SU-DHL-6 (cell line): ENCODE results near the gene ISM1.

Source experiments
- H2AFZ ChIP-seq: fragments of 200-600 bp; sonication (generic); 2 replicates; pipeline ENCODE4 v1.6.1; 2014; ENCODE audit warnings: low read depth, mild to moderate bottlenecking, moderate library complexity, mixed read lengths, antibody characterized with exemption, low read length; ENCODE audit not compliant: severe bottlenecking
- H3F3A ChIP-seq: fragments of 200-600 bp; shearing (Covaris generic); 2 replicates; pipeline ENCODE4 v1.6.0; 2016; ENCODE audit warnings: antibody characterized with exemption, mild to moderate bottlenecking; ENCODE audit not compliant: insufficient read depth
- H3K27ac ChIP-seq: fragments of 200-600 bp; sonication (generic); 2 replicates; pipeline ENCODE4 v1.5.1; 2016; ENCODE audit warnings: low read depth, mild to moderate bottlenecking, low read length, moderate library complexity, mixed read lengths
- H3K27me3 ChIP-seq: fragments of 200-600 bp; sonication (generic), shearing (Covaris generic); 2 replicates; pipeline ENCODE4 v1.6.0; 2014; ENCODE audit warnings: mild to moderate bottlenecking, low read length
- H3K36me3 ChIP-seq: fragments of 200-600 bp; sonication (generic); 2 replicates; pipeline ENCODE4 v1.6.1; 2014; ENCODE audit warnings: mild to moderate bottlenecking, low read length, mixed read lengths
- H3K4me2 ChIP-seq: fragments of 300-600, 200-600 bp; shearing (Covaris generic), sonication (generic); 2 replicates; pipeline ENCODE4 v1.6.0; 2014; ENCODE audit warnings: low read length, low read depth, mild to moderate bottlenecking; ENCODE audit not compliant: poor library complexity, severe bottlenecking
- H3K4me3 ChIP-seq: fragments of 200-600 bp; sonication (generic); 2 replicates; pipeline ENCODE4 v1.5.1; 2014; ENCODE audit warnings: antibody characterized with exemption, low read length, mild to moderate bottlenecking, mixed read lengths; ENCODE audit not compliant: insufficient read depth, poor library complexity, severe bottlenecking
- H3K79me2 ChIP-seq: fragments of 200-600 bp; sonication (generic); 2 replicates; pipeline ENCODE4 v1.6.1; 2014; ENCODE audit warnings: mild to moderate bottlenecking, low read length, moderate library complexity; ENCODE audit not compliant: insufficient read depth
- H3K9ac ChIP-seq: fragments of 200-600 bp; sonication (generic); 2 replicates; pipeline ENCODE4 v1.7.0; 2014; ENCODE audit warnings: mild to moderate bottlenecking, low read length
- H3K9me2 ChIP-seq: fragments of 200-600 bp; sonication (generic); replicated peaks from 2 replicates; pipeline ENCODE4 v1.6.1; 2014; ENCODE audit warnings: low read length; ENCODE audit not compliant: insufficient read depth
- H3K9me3 ChIP-seq: fragments of 200-600 bp; sonication (generic); 2 replicates; pipeline ENCODE4 v1.6.1; 2014; ENCODE audit warnings: low read length, mixed read lengths; ENCODE audit not compliant: insufficient read depth
- H4K20me1 ChIP-seq: fragments of 200-600 bp; sonication (generic); 2 replicates; pipeline ENCODE4 v1.6.1; 2014; ENCODE audit warnings: low read depth, mild to moderate bottlenecking, antibody characterized with exemption, low read length, moderate library complexity, mixed read lengths
- EZH2phosphoT487 ChIP-seq: fragments of 200-600 bp; sonication (generic), shearing (Covaris generic); conservative IDR thresholded peaks from 2 replicates; pipeline ENCODE4 v1.6.1; 2018; ENCODE audit warnings: mild to moderate bottlenecking, antibody characterized with exemption, low read length, moderate library complexity, mixed read lengths
- TF ChIP-seq, protein P1 (sequence below): fragments of 200-600 bp; sonication (generic); IDR thresholded peaks from one replicate; pipeline ENCODE4 v1.5.1; 2017; ENCODE audit warnings: antibody characterized with exemption, mild to moderate bottlenecking, low read length, moderate library complexity; ENCODE audit not compliant: insufficient read depth, poor library complexity, severe bottlenecking

Gene ISM1

GRCh38 chr20:13180986-13181889, 39.8 kb upstream of the ISM1 start:
- Histone ChIP-seq H3K27ac (no peak overlapping the region), H3K9ac (no peak overlapping the region), H3K4me3 (no peak overlapping the region), H2AFZ (no peak overlapping the region), H3K79me2 (no peaks in the 10 kb centered on the region), H3K9me3 (no peaks in the 10 kb centered on the region), H3F3A (no peaks in the 10 kb centered on the region), H4K20me1 (no peaks in the 10 kb centered on the region), H3K27me3 (no peaks in the 10 kb centered on the region), H3K36me3 (no peaks in the 10 kb centered on the region), H3K9me2 (no peaks in the 10 kb centered on the region), H3K4me2 (no peak overlapping the region)
- TF ChIP-seq, protein P1, sequence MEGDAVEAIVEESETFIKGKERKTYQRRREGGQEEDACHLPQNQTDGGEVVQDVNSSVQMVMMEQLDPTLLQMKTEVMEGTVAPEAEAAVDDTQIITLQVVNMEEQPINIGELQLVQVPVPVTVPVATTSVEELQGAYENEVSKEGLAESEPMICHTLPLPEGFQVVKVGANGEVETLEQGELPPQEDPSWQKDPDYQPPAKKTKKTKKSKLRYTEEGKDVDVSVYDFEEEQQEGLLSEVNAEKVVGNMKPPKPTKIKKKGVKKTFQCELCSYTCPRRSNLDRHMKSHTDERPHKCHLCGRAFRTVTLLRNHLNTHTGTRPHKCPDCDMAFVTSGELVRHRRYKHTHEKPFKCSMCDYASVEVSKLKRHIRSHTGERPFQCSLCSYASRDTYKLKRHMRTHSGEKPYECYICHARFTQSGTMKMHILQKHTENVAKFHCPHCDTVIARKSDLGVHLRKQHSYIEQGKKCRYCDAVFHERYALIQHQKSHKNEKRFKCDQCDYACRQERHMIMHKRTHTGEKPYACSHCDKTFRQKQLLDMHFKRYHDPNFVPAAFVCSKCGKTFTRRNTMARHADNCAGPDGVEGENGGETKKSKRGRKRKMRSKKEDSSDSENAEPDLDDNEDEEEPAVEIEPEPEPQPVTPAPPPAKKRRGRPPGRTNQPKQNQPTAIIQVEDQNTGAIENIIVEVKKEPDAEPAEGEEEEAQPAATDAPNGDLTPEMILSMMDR, result no peak
- TF ChIP-seq EZH2phosphoT487, result no peak

DNA sequence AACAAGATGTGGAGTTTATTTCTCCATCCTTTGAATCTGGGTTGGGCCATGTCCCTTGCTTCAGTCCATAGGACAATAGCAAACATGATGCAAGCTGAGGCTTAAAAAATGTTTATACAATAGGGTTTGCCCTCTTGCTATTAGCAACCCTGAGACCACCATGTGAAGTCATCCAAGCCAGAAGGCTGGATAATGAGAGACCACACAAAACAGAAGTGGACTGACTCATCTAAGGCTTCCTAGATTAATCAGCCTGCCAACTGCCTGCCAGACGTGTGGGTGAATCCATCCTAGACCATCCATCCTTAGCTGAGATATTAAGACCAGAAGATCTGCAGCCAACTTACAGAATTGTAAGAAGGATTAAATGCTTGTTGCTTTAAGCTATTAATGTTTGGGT, 38.1 kb upstream of the ISM1 start:
- Histone ChIP-seq H3K4me2 (no peak overlapping the region), H3K9me2 (no peaks in the 10 kb centered on the region), H3K36me3 (no peaks in the 10 kb centered on the region), H3K9me3 (no peaks in the 10 kb centered on the region), H4K20me1 (no peaks in the 10 kb centered on the region), H3K4me3 (no peak overlapping the region), H3K9ac (no peak overlapping the region), H3F3A (no peaks in the 10 kb centered on the region), H2AFZ (no peak overlapping the region), H3K27me3 (no peaks in the 10 kb centered on the region), H3K27ac (no peak overlapping the region), H3K79me2 (no peaks in the 10 kb centered on the region)
- TF ChIP-seq, protein P1, result no peak
- no peak for TF ChIP-seq EZH2phosphoT487

- no peaks in the 10 kb centered on the region for H3K9me2 ChIP-seq
- no peak overlapping the region for H3K4me2 ChIP-seq
- H3K79me2 ChIP-seq, result no peaks in the 10 kb centered on the region
- H2AFZ ChIP-seq, result no peak overlapping the region
- H3K27me3 ChIP-seq, result no peaks in the 10 kb centered on the region
- H3K4me3 ChIP-seq, result no peak overlapping the region
- no peak for TF ChIP-seq EZH2phosphoT487
- TF ChIP-seq, protein P1, result no peak
- no peaks in the 10 kb centered on the region for H4K20me1 ChIP-seq
- no peaks in the 10 kb centered on the region for H3K9me3 ChIP-seq
- no peaks in the 10 kb centered on the region for H3K36me3 ChIP-seq
- H3F3A ChIP-seq, result no peaks in the 10 kb centered on the region
- no peak overlapping the region for H3K27ac ChIP-seq
- no peak overlapping the region for H3K9ac ChIP-seq
Observed at GRCh38 chr20:13186043-13186774, 34.9 kb upstream of the ISM1 start.
